Caki2 (cell line): ENCODE data around the gene PLXNC1. TPM values are rescaled to one million over a fixed set of nuclear protein-coding genes. Genes with fewer than 3 reads are reported as not detected.

Source experiments
- DNase-seq: peaks from one replicate; pipeline ENCODE4 v3.0.0-alpha.2; 2015; ENCODE audit warnings: low read depth
- in situ Hi-C: cut with HindIII; loops from 2 replicates; pipeline ENCODE4 v1.10.0; 2016; ENCODE audit warnings: low sequenced_read_pairs, low pct_unique_long_range_greater_than_20kb, mixed read lengths
- total RNA-seq: library from RNA; depleted of rRNA; stranded (reverse); fragments of >200 nt; shearing (Covaris generic); gene quantifications from 2 replicates; pipeline ENCODE4 v1.2.3, GENCODE V29; 2014; ENCODE audit warnings: low replicate concordance; rRNA removed

The PLXNC1 gene
- total RNA-seq: 0.10 TPM in 1 of 2 replicates, not detected in the other

DNA sequence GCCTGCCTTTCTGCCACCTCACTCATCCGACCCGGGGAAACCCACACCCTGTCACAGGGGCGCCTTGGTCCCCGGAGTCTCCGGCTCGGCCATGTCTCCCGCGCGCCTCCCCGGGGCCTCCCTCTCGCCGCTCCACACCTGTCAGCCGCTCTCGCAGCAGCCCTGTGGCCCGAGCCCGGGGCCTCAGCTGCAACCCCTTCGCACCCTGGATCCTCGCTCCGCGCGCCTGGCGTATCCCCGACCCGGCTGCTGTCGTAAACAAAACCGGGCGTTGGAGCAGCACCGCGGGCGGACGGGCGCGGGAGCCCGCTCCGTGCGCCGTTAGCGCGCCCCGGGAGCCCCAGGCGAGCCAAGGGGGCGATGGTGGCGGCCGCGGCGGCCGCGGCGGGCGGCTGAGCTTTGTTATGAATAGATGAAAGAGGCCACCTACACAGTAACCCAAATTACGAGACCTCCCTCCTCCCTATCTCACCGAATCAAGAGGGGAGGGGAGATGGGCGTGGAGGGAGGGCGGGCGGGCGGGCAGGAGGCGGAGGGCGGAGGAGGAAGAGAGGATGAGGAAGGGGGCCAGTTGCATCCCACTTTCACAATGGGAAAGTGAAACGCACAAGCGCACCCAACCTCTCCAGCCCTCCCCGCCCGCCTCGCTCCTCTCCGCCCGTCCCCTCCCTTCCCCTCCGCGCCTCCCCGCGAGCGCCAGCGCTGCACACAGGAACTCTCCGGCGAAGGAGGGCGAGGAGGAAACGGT, at the start of gene PLXNC1:
PLXNC1 (plus strand) TSS at position 587 of the 748 bp plus-strand sequence. CDS start 395 bp downstream, outside the sequence.
- in situ Hi-C loops: no loop called here

DNA sequence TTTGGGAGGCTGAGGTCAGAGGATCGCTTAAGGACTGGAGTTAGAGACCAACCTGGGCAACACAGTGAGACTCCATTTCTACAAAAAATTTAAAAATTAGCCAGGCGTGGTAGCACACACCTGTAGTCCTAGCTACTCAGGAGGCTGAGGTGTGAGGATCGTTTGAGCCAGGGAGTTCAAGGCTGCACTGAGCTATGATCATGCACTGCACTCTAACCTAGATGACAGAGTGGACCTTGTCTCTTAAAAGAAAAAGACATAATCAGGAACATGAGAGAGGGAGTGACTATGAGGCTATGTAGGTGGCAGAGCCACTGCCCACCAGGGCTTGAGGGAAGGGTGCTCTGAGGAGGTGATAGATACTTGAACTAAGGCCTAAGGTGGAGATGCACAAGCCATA, 49.2 kb upstream of the PLXNC1 start:
- no peak for DNase-seq
- in situ Hi-C loops: no loop called here

More for the DNA sequence above, at the start of gene PLXNC1:
- no peak for DNase-seq

DNA sequence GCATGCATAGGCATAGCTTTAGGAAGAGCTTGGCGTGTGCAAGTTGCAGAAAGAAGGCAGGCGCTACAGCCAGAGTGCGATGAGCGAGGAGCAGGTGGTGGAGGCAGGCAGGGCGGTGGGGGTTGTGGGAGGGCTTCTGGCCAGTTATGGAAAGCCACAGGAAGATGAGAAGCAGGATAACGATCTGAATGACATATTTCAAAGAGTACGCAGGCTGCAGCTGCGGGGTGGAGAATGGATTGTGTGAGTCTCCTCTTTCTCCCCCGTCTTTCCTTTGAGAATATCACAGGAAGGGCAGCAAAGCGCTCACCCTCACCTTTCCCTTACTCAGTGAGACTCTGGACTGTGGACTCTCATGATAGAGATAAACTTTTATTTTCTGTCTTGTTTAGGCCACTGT, 48.7 kb upstream of the PLXNC1 start:
- in situ Hi-C loops: no loop called here
- DNase-seq: no peak

DNA sequence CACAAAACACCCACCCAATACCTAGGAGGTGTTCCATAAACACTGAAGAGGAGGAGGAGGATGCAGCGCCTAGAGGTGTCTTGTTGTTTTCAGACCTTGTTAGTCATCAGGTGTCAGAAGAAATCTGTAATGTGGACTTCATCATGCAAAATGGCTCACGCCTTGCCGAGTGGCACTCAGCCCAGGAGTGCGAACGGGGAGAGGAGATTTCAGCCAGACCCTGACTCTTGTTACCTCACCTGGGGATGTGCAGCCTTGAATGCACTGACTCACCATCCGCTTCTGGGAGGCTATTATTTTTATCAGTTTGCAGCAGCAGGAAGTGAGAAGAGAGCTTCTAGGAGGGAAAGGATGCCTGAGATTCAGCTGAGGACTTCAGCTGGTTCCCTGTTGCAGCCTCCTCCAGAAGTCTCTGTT, 48.2 kb upstream of the PLXNC1 start:
- no peak for DNase-seq
- in situ Hi-C loops: no loop called here

DNA sequence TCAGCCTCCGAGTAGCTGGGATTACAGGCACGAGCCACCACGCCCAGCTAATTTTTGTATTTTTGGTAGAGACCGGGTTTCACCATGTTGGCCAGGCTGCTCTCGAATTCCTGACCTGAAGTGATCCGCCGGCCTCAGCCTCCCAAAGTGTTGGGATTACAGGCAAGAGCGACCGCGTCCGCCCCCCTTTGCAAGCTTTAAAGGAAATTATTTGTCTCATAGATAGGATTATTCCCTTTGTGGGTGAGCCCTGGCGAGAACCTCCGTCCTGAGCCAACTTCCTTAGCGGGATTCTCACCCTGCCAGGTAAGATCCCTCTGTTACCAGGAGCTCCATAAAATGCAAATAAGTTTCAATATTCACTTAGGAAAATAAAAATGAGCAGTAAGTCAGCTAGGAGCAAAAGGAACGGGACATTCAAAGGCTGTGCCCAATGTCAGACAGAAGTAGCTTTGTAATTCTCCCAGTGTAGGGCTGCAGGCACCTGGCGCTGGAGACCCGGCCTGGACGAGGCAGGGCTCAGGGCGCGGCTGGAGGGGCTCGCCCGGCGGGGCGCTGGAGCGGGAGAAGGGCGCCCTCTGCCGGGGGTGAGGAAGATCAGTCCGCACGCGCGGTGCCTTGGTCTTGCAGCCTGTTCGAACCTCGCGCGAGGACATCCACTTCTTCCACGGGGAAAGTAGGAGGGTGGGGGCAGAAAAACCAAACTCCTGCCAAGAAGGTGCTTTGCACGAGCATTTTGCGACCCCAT, 47.2 kb upstream of the PLXNC1 start:
- in situ Hi-C loops: no loop called here
- peak; percentile 53 for DNase-seq

DNA sequence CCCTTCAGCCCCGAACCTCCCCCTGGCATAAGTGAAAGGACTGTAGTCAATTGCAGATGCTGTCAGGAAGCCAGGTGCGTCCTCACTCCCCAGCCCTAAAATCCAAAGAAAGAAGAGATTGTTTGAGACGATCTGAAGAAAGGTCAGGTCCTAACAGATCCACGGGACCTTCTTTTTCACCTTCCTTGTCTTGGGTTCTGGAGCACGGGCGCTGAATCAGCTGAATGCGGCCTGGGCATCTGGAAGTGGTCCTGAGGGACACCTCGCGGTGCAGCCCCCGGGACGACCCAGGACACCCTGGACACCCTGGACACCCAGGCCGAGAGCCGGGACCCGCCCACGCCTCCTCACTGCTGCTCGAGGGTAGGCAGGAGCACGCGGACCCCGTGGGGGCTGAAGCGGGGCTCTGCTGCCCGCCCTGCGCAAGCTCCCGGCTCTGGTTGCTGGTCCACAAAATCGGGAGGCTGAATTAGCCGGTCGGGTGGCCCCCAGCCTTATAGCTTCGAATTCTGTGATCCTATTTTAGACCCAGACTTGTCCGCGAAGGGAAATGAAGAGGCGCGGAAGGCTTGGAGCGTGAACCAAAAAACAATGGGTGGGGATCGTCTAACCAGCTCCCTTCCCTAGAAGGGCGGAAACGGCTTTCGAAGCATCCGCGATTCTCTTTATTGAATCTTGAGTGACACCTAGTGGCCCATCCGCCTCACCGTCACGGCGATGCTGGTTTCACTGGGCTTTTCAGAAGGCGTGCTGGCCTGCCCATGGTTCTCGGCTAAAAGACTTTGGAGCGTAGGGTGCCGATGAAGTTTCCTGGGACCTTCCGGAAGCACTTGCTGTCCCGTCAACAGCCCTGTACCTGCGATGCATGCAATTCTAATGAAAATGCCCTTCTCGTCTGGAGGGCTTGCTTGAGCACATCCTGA, 46.4 kb upstream of the PLXNC1 start:
- peak; percentile 71 for DNase-seq
- in situ Hi-C loops: no loop called here

DNA sequence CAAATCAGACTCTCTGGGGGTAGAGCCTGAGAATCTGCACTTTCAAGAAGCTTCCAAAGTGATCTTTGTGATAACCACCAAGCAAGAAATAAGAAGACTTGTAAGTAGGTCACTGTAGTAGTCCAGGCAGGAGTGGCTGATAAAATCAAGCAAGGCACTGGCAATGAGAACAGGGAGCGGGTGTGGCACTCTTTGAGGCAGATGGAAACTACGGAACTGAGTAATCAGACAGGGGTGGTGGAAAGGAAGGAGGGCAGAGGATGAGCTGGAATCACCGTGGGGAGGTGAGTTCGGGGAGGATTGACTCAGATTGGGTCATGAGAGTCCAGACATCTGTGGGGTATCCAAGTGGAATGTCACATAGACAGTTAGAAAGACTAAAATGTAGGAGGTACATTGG, 44.4 kb upstream of the PLXNC1 start:
- no peak for DNase-seq
- in situ Hi-C loops: no loop called here

DNA sequence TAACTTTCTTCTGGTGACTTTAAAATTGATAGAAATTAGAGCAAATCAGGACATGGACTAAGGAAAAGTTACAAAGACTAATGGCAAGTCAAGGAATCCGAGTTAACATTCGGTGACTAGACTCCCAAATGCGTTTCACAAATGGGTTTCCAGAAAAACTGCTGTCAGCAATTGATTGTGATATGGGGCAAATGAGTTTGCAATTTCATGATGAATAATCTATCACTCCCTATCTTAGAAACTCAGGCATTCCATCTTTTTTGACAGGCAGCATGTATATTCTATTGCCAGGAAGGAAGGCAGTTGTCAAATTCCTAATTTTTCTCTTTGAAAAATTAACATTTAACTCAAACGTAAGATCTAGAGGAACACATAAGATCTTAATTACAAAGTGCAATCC, 40.5 kb upstream of the PLXNC1 start:
- DNase-seq: no peak
- in situ Hi-C loops: no loop called here

DNA sequence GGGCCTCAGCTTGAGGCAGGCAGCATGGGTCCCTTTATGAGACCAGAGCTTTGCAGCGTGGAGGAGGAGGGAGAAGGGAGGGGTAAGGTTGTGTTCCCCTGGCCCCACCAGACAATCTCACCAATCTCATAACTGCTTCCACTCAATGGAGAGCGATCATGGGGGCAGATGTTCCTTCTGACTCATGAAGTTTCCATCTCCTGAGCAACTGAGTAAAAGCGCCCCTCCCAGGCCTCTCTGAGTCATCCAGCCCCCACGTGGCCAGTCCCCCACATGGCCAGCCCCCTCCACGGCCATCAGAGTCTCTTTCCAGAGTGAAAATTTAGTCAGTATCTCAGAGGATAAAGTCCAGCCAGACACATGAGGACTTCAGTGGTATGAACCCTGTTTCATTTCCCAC, 39.2 kb upstream of the PLXNC1 start:
- in situ Hi-C loops: no loop called here
- no peak for DNase-seq

DNA sequence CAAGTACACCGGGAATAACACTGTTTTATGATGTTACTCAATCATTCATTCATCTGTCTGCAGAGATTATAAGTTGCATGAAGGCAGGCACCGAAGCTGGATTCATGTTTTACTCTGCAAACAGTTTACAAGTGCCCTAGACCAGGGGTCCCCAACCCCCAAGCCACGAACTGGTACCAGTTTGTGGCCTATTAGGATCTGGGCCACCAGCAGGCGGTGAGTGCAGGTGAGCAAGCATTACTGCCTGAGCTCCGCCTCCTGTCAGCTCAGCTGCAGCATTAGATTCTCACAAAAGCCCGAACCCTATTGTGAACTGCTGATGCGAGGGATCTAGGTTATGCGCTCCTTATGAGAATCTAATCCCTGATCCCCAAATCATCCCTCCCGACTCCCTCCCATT, 38.1 kb upstream of the PLXNC1 start:
- DNase-seq: no peak
- in situ Hi-C loops: no loop called here

DNA sequence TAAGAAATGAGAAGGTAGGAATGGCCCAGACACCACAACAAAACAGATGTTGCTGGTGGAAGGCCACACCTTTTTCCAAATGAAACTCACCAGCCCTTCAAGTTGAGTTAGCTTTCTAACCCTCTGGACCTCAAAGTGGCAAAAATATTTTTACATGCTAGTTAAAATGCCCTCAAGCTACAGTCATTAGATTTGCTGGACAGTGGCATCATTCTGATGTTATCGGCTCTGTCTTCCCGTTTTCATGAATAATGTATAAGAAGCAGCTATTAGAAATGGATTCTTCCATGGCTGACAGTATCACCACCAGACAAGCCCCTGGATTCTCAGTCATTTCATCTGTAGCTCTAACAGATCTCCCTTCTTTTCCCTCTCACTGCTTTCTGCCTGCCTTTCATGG, 37.1 kb upstream of the PLXNC1 start:
- in situ Hi-C loops: no loop called here
- no peak for DNase-seq

DNA sequence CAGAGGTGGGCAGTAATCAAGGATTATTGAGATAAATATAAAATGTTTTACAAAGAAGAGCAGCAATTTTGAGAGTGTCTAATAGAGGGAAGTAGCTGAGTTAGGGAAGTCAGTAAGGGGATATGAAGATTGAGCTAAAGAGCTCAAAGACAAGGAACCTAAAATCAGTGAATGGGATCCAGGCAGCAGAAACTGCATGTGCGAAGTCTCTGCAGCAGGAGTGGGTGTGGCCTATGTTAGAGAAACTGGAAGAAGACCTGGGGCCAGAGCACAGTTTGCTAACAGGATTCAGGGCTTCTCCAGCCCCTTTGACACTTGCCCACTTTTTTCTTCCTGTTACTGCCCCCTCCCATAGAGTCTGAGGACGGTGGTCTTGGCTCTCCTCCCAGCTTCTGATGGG, 36.3 kb upstream of the PLXNC1 start:
- DNase-seq: no peak
- in situ Hi-C loops: no loop called here

DNA sequence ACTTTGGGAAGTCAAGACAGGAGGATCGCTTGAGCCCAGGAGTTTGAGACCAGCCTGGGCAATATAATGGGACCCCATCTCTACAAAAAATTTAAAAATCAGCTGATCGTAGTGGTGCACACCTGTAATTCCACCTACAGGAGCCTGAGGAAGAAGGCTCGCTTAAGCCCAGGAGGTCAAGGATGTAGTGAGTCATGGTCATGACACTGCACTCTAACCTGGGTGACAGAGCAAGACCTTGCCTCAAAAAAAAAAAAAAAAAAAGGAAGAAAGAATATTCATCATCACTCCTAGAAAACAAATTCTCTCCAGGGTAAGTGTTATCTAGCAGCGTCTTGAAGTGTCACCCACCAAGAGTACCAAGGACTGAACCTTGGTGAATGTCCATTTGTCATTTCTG, 34.2 kb upstream of the PLXNC1 start:
- DNase-seq: no peak
- in situ Hi-C loops: no loop called here

DNA sequence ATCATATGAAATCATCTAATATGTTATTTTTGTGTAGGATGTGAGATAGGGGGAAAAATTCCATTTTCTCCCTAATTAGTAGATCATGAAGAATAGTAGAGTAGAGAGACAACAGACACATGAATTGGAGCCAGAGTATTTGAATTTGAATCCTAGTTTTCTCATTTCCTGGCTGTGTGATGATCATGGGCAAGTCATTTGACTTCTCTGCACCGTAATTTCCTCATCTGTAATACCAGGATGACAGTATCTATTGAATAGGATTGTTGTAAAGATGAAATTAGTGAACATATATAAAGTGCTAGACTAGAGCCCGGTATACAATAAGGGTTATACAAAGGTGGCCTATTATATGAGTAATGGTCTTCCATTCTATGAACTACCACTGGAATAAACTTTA, 32.2 kb upstream of the PLXNC1 start:
- in situ Hi-C loops: no loop called here

DNA sequence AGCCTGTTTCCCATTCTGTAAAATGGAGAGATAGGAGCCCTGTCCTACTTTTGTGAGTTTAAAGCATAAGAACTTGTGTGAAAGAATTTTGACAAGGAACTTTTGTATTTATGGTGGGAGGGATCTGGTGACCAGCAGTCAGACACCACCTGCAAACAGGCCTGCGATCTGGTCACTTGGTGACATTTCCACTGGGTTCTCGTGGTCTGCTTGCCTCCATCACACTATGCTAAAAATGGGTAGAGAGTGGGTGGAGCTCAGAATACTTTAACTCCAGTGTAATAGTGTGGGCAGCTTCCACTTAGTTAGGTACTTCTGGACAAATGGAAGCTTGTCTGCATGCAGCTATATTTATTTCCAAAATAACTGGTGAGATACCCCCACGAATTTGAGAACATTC, 26.5 kb upstream of the PLXNC1 start:
- in situ Hi-C loops: no loop called here
- no peak for DNase-seq

More for the DNA sequence above, 32.2 kb upstream of the PLXNC1 start:
- no peak for DNase-seq

DNA sequence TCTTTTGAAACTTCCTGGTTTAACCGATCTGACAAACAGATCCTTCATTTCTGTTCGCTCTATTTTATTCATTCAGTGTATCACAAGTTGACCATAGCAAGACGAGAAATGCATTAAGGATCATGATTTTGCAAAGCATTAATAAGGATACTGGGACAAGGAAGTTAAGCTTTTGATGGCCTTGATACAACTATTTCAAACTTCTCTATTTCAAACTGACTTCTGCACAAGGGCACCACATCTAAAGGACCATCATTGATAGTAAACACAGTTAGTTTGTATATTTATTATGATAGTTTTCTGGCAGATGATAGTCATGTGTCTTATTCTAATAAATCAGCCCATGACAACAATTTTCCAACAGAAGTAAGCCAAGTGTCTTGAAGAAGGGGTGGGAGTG, 25.8 kb upstream of the PLXNC1 start:
- DNase-seq: no peak
- in situ Hi-C loops: no loop called here

DNA sequence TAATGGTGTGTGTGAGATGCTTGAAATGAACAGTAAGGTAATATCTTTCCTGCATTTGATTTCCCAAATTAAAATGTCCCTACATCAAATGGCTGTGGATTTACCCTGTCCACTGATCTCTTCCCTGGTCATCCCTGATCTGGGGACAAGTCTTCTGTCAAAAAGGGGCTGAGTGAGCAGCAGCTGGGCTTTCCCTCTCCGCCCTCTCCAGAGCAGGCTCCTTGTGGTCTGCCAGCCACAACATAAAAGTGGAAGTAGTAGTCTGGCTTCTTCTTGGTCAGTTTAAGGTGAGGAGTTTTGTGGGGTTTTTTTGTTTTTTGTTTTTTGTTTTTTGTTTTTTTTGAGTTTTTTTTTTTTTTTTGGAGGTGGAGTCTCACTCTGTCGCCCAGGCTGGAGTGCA, 25.2 kb upstream of the PLXNC1 start:
- DNase-seq: no peak
- in situ Hi-C loops: no loop called here

DNA sequence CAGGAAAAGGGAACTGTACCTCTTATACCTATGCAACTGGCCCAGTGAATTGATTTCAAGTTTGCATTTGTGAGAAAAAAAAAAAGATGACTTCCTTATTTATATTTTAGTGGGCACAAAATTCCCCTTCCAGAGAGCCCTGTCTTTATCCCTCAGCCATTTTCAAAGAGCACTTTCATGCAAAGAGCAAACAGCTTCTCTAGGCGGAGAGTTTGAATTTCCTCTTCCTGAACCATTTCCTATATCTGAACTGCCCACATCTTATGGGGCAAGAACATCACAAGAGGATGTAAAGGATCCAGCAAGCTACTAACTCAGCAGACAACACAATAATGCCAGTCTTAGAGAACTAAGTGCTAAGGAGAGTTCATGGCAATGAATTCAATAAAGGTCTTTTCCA, 22.3 kb upstream of the PLXNC1 start:
- in situ Hi-C loops: no loop called here

More for the DNA sequence above, 22.3 kb upstream of the PLXNC1 start:
- DNase-seq: no peak
